Subcutaneous adipose tissue (tissue), 4 donors: ENCODE data around the gene CPLX3. TPM values are rescaled to one million over a fixed set of nuclear protein-coding genes. Genes with fewer than 3 reads are reported as not detected.

ENCODE experiments used
- CTCF ChIP-seq: fragments of 450-650 bp; IDR thresholded peaks from one replicate; pipeline ENCODE4 v1.5.1; 2016; ENCODE audit warnings: low read depth, mild to moderate bottlenecking, control low read depth, antibody characterized with exemption, moderate library complexity
- total RNA-seq, 4 donors: library from RNA; depleted of rRNA; stranded (reverse); fragments of >200 nt; gene quantifications; one replicate each; pipeline ENCODE4 v1.1.0, GENCODE V29; 2016

The CPLX3 gene
- total RNA-seq, 4 donors from 2014 or later: not detected

GRCh38 chr15:74786551-74787165 is 39.8 kb upstream of the CPLX3 start:
- TF ChIP-seq CTCF: no peak

DNA sequence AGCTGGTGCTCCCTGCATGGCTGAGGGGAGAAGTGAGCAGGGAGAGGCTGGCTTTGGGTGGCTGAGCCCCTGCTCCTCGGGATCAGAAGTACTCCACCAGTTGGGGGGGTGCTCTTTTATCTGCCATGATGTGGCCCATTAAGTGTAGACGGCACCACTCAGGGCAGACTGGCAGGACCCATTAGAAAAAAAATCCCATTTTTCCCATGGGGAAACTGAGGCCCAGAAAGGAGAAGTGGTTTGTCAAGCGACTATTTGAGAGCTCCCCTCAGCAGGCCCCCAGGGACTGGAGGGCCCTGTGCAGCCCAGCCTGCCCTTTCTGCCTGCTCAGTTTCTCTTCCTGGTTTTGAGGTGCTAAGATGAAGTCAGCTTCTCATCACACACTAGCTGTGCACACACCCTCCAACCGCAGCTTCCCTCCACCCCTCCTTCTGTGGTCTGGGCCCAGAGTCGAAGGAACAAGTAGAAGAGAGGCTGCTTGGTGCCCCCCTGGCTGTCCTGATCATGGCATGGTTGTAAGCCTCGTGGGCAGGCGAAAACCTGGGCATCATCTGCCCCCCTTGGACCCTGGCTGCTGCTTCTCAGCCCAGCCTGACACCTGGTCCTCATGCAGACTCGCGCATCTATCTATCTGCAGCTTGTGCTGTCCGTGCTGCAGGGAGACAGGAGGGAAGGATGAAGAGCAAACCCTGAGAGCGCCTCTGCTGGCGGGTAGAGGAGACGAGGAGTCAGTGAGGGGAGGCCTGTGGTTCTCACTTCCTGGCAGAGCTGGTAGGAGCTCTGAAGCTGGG is 39.0 kb upstream of the CPLX3 start:
- TF ChIP-seq CTCF: no peak

GRCh38 chr15:74788042-74788682 is 38.3 kb upstream of the CPLX3 start:
- no peak for TF ChIP-seq CTCF

- TF ChIP-seq CTCF: no peak
Observed at GRCh38 chr15:74788683-74789151, 37.7 kb upstream of the CPLX3 start.

DNA sequence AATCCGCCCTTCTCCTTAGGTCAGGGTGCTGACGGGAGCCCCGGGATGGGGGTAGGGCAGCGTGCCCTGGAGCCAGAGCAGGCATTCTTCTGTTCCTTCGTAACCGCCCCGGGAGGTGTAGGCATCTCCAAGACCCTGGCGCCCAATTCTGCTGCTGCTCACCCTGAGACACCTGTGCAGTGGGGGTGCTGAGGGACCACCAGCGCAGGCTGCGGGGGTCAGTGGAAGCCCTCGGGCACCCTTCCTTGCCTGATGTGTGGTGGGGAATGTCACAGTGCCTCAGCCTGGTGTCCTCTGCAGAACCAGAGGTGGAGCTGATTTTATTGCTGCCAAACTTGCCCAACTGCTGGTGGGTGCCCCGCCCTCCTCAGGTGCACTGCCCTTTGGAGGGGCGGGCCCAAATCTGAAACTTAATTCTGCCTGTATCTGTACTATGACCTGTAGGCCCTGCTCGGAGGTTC is 37.2 kb upstream of the CPLX3 start:
- TF ChIP-seq CTCF: no peak

DNA sequence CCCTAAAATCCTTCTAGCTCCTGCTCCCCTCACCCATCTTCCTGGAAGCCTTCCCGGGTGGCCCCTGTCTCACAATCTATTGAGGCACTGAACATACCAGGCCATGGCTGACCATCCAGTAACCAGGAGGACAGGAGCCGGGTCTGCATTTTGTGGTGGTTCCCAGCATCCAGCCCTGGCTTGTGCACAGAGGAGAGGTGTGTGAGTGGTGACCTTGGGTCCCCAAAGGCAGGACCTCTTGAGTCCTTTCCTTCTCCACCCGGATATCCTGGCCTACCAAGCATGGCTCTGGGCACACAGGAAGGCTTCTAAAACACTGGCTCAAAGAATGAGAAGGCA is 36.7 kb upstream of the CPLX3 start:
- TF ChIP-seq CTCF: no peak
